PC-9 (cell line): ENCODE results near the gene FYN.

Experiments used
- CTCF ChIP-seq: fragments of 200-600 bp; sonication (generic); conservative IDR thresholded peaks from 2 replicates; pipeline ENCODE4 v1.6.1; 2017; ENCODE audit warnings: mixed run types, antibody characterized with exemption, mild to moderate bottlenecking, moderate library complexity
- EZH2 ChIP-seq: fragments of 200-600 bp; sonication (generic); IDR thresholded peaks from 2 replicates; pipeline ENCODE4 v1.8.0; 2017; ENCODE audit warnings: antibody characterized with exemption, low read depth

- TF ChIP-seq CTCF, result no peak
- TF ChIP-seq EZH2, result no peak
These were observed 174.1 kb downstream of the FYN start for GRCh38 chr6:111699123-111699522.
